GM21390 (cell line): ENCODE results near the gene ARHGAP26.
"Not testable (repeated sequence)": the region's sequence is repeated elsewhere in the genome, so short reads cannot be mapped to it uniquely, and the experiment has no call there.

Source experiments
- ATAC-seq: cut with Tn5 transposase; IDR thresholded peaks from one replicate; pipeline ENCODE4 v1.9.1; 2021; ENCODE audit not compliant: unreplicated experiment

Gene ARHGAP26

DNA sequence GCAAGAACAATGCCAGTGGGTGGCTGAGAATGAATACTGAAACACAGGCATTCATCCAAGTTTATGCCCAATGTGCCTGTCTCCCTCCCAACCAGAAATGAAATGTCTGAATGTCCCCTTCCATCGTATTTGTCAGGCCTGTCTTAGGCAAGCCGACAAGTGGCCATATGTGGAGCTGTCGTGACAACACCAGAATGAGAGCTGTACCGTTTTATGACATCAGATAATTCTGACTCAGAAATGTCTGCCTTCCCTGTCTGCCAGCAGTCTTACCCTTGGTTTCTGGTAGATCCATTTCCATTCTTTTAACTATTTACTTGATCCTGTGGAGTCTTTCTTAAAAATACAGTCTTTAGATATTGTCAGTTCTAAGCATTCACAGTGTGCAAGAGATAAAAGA lies 421.5 kb downstream of the ARHGAP26 start:
- no peak for ATAC-seq

- no peak for ATAC-seq
These were observed 422.2 kb downstream of the ARHGAP26 start for GRCh38 chr5:143192191-143192900.

DNA sequence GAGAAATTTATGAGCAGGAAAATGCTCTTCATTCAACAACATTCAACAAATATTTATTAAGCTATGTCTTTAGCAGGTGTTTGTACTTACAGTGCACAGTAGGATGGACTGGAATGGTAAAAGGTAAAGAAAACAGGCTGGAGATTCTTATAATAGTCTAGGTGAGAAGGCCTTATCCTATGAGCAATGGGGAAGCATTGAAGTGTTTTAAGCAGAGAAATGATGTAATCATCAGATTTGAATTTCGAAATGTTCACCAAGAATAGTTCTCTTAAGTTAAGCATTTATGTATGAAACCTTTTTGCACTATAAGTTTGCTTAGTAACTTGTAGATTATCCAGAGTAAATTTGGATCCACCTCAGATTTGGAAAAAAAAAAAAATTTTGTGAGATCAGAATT lies 424.0 kb downstream of the ARHGAP26 start:
- ATAC-seq, result no peak

DNA sequence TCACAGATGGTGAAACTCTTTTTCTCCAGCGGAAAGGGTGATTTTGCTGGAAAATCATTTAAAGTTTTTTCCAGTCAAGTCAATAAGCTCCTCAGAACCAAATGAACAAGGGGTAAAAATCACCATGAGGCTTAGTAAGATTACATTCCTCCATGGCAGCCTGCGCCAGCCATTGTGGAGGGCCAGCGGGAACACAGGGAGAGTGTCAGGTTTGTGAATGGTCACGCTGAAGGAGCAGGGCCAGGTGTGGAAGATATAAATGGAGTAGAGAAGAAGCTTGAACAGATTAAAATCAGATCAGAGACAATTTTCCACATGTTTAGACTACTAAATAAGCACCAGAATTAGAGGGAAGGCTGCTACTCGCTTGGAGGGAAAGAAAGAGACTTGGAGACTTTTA lies 424.5 kb downstream of the ARHGAP26 start:
- ATAC-seq, result no peak

DNA sequence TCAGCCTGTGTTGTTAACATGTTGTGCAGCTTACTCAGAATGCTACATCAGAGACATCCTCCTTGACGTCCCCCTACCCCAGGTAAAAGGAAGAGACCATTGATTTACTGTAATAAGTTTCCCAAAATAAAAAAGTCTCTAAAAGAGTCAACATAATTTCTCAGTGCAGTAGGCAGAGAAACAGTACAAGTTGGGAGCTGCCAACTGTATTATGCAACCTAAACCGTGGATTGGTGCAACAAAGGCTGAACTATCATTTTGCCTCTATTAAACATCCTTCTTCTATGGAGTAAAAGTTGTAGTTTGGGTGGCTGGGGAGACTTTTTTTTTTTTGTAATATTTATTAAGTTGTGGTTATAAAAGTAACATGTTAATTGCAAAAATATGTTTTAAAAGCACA lies 425.3 kb downstream of the ARHGAP26 start:
- no peak for ATAC-seq

GRCh38 chr5:143196601-143197259 lies 426.6 kb downstream of the ARHGAP26 start:
- ATAC-seq, result no peak

DNA sequence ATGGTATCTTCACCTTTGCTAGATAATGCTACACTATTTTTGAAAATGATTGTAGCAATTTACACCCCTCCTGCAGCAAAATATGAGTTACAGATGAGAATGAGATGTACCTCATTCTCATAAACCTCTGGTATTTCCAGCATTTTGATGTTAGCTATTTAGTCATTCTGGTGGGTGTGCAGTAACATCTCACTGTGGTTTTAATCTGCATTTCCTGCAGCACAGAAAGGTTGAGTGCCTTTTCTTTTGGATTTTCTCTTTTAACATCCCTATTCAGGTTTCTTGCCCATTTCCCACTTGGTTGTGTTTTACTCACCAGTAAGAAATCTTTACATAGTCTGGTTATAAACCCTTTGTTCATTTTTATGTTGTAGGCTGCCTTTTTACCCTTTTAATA lies 427.1 kb downstream of the ARHGAP26 start:
- no peak for ATAC-seq

DNA sequence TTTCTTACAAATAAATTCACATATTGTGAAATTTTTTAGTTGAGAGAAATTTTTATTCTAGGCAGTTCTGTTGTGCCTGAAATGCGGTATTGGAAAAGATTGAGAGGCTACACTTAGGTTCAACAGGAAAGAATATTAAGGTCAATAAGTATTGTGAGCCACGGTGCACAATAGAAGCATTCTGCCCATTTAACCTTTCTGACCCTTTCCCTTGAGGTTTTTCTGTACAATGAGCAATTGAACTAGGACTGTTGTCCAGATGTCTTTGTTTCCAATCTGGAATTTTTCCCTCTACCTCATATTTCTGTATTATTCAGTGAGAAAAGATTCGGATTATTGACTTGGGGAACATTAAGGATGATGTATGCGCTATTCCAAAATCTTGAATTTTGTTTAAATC lies 428.2 kb downstream of the ARHGAP26 start:
- no peak for ATAC-seq

DNA sequence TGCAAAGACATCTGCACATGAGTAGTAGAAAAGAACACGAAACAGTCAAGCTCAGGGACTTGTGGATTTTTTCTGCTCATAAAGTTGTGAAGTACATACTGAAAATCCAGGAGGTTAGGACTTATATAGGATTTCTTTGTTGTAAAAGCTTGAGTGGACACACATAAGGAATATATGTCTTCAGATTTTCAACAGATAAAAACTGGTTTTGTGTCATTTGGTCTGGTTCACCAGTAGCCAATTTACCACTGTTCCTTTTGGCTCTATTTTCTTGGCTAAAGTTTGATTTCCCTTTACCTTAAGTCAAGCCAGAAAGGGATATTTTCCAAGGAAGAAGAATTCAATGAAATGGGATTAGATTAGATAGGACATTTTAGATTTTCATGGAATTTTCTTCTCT lies 429.0 kb downstream of the ARHGAP26 start:
- ATAC-seq, result no peak

DNA sequence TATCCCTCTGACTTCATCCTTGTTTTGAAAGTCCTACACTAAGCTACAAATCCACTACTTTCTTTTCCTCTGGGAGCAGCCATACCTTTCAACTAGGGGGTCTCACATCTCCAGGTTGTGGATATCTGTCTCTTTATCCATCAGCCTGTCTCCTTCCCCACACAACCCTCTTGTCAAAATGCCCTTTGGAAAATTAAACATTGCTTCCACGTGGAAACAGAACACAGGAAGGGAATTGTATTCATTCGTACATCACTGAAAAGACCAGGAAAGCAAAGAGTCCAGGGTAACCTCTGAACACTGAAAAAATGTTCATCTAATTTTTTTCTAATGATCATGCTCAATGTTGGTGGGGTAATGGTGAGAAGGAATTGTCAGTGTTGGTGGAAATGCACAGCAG lies 429.7 kb downstream of the ARHGAP26 start:
- ATAC-seq, result no peak

DNA sequence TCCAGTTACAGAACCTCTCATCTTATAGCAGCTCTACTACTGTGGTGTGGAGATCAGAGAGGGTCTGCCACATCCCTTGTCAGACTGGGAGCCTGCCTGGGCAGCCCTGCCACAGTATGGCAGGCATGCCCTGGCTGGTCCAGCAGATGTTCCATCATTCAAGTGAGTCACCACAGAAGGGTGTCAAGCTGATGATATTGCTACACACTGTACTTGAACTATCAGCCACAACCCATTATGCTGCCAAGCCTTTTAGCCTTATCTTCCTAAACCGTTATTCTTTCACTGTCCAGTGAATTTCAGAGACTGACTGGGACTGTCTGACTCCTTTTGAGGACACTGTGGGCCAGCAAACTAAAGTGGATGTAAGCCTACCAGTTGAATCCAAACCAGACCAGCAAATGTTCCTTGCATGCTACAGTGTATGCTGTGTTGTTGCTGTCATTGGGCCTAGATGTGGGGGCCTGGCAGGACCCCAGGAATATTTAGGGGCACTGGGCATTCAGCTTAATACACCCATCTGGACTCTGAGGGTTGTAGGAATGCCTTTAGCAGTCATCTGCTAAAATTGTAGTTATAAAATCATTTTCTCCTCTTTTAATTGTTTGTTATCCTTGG lies 430.7 kb downstream of the ARHGAP26 start:
- no peak for ATAC-seq

GRCh38 chr5:143201589-143201988 lies 431.4 kb downstream of the ARHGAP26 start:
- no peak for ATAC-seq

DNA sequence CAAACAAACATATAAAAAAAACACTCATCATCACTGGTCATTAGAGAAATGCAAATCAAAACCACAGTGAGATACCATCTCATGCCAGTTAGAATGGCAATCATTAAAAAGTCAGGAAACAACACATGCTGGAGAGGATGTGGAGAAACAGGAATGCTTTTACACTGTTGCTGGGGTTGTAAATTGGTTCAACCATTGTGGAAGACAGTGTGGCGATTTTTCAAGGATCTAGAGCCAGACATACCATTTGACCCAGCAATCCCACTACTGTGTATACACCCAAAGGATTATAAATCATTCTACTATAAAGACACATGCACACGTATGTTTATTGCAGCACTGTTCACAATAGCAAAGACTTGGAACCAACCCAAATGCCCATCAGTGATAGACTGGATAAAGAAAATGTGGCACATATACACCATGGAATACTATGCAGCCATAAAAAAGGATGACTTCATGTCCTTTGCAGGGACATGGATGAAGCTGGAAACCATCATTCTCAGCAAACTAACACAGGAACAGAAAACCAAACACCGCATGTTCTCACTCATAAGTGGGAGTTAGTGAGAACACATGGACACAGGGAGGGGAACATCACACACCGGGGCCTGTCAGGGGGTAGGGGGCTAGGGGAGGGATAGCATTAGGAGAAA lies 433.3 kb downstream of the ARHGAP26 start:
- ATAC-seq, result not testable (repeated sequence)

DNA sequence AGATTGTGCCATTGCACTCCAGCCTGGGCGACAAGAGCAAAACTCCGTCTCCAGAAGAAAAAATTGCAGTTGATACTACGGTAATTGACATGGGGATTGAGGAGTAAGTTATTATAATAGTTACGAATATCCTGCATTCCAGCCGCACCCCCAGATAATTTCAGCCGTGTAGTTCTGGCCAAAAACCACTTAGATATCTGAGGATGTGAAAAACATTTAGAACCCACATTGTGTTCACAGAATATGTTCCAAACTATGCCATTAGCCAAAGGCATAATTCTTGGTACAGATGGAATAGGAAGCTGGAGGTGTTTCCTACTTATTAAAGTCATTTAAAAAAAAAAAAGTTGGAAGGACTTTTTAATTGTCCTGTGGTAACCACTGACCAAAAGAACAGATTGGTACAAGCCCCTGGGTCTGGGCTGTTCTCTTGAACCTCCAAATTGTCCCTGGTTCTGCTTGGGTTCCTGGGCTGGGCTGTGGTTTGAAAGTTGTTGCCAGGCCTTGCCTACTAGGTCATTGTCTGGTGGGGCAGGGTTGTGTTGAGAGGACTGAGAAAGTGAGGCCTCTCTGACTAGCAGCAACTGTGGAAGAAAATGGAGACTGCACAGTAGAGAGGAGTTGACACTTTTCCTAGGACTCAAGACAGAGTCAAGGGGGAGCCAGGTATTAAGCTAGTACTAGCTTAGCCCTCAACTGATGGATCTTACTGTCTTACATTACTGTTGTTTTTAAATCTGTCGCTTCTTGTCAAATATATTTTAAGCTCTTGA lies 434.5 kb downstream of the ARHGAP26 start:
- ATAC-seq, result no peak

DNA sequence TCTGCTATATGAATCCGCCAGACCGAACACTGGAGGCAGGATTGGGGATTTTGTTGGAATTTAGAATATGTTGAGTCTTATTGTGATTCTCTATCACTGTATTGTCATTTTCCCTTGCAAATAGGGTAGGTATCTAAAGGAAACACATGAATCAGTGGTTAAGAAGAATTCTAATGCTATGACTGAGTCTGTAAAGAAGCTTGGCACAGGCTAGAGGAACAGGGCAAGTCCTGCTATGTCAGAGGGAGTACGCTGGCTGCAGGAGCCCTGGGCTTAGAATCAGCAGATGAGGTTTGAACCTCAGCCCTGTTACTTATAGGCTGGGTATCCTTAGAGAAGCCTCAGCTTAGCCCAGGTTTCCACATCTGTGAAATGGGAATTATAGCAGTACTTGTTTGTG lies 435.2 kb downstream of the ARHGAP26 start:
- ATAC-seq, result no peak

DNA sequence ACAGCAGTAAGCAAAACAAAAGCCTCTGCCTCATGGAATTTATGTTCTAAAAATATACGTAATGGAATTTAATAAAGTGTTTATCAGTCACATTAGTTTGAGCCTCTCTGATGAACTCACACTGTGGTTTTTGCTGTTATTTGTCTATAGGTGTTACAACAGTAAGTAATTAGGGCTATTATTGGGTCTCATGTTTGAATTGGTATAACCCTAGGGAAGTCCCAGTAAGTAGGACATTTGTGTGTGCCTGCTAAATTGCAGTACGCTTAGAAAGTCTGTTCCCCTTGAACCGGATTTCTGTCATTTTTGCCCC lies 435.7 kb downstream of the ARHGAP26 start:
- peak; percentile 24 for ATAC-seq

- peak; percentile 48 for ATAC-seq
These were observed 436.2 kb downstream of the ARHGAP26 start for GRCh38 chr5:143206196-143207053.

DNA sequence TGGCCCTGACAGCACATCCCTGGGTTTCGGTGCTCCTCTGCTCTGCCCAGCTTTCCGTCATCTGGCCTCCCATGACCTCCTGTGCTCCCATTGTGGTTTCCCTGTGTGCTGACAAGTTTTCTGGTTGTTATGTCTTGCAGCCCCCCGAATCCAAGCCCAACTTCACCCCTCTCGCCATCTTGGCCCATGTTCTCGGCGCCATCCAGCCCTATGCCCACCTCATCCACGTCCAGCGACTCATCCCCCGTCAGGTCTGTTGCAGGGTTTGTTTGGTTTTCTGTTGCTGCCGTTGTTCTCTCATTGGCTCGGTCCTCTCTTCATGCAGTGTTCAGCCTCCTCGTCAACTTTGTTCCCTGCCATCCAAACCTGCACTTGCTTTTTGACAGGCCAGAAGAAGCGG lies 436.9 kb downstream of the ARHGAP26 start:
- ATAC-seq, result no peak

- ATAC-seq, result no peak
These were observed 437.6 kb downstream of the ARHGAP26 start for GRCh38 chr5:143207563-143208364.

GRCh38 chr5:143208365-143208641 lies 438.1 kb downstream of the ARHGAP26 start:
- no peak for ATAC-seq
